ENCODE results near the gene NKTR.
A peak's percentile ranks its signal among the peaks of the same experiment; 100 is the strongest.
"Not testable (repeated sequence)": the region's sequence is repeated elsewhere in the genome, so short reads cannot be mapped to it uniquely, and the experiment has no call there.

Gene NKTR

DNA sequence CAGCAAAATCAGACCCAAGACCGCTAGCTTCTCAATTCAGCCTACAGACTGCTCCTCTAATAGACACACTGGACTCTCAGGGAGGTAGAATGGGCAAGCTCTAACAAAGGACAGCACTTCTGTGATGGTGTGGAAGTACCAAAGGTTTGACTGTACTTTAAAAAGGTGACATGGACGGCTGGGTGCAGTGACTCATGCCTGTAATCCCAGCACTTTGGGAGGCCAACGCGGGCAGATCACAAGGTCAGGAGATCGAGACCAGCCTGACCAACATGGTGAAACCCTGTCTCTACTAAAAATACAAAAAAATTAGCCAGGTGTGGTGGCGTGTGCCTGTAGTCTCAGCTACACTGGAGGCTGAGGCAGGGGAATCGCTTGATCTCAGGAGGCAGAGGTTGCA, 3.4 kb upstream of the NKTR start:
- DNase-seq, result not testable (repeated sequence)

DNA sequence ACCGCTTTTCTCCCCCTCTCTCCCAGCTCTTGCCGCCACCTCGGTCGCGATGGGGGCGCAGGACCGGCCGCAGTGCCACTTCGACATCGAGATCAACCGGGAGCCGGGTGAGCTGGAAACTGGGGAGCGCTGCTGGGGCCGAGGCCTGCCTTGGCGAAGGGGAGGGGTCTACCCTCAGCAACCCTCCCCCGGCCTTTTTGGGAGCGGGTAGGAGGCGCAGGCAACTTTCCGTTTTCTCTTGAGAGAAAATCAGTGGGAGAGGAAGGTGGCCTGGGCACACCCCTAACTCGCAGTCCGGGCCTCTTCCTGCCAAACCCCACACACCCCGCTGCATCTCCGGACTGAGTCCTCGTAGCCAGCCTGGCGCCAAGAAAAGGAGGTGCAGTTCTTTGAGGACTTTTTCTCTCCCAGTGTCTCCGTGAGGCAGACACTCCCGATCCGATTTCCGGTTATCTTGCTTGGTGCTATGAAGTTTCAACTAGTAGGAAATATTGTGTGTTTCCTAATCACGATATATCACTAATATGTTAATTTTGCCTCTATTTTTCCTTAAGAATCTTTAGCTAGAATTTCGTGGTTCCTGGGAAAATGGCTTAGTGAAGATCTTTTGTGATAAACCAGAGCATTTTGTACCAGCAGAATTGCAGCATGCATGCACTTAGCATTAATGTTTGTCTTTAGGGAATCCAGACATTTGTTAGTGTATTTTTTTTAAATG, 631 bp downstream of the NKTR start:
- DNase-seq, result peak; percentile 58

DNA sequence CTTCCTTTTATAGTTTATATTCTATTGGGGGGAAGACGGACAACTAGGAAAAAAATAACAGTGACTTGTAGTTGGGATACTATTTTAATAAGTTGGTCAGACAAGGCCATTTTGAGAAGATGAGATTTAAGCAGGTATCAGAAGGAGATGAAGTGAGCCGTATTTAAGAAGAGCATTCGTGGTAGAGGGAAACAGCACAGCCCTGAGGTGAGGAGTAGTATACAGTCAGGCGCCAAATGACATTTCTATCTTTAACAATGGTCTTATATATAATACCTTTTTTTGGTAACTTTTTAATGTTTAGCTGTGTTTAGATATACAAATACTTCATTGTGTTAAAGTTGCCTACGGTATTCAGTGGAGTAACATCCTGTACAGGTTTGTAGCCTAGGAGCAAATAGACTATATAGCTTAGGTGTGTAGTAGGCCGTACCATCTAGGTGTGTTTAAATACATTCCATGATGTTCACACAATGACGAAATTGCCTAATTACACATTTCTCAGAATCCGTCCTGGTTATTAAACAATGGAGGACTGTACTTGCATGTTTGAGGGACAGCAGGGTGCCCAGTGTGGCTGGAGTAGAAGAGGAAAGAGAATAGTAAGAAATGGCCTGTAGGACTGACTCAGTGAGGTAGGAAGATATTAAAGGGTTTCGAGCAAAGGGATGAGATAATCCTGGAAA, 1.6 kb downstream of the NKTR start:
- DNase-seq, result peak; percentile 23

DNA sequence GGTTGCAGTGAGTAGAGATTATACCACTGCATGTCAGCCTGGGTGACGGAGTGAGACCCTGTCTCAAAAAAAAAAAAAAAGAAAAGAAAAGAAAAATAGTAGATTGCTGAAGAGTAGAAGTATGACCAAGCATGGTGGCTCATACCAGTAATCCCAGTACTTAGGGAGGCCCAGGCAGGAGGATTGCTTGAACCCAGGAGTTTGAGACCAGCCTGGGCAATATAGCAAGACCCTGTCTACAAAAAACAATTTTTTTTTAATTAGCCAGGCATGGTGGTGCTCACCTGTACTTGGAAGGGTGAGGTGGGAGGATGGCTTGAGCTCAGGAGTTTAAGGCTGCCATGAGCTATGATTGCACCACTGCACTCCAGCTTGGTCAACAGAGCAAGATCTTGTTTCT, 2.5 kb downstream of the NKTR start:
- DNase-seq, result no peak

DNA sequence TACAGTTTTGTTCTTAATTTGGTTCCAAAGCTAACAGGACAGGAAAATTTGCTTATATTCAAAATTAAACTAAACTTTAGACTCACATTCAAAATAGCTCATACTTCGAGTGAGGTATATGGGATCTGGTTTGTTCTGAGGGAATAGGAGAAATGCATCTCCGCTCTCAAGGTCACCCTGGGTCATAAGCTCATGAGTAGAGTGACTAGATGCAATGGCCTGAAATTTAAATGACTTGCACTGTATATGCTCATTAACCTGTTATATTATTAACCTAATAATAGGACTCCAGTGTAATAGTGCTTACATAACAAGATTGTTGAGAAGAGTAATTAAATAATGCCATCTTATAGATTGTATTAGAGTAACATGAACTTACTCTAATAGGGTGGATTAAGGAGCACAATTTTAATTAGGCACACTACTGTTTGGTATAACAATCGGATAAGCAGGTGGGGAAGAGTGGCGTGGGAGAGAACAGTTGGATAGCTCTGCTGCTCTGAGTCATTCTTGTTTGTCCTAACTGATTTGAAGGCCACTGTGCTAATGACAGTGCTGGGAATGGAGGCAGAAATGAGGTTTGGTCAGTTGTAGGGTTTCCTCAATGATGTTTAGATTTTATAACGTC, 5.2 kb downstream of the NKTR start:
- DNase-seq, result no peak

DNA sequence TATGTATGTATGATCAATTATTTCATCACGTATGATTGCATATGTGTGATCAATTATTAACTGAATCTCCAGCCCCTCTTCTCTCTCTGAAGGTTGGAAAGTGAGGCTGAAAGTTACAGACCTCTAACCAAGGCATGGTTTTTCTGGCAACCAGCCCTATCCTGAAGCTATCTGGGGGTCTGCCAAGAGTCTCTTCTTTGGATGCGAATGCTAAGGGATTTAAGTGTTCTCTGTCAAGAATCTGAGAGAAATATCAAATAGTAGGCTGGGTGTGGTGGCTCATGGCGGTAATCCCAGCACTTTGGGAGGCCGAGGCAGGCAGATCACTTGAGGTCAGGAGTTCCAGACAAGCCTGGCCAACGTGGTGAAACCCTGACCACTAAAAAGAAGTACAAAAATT, 8.1 kb downstream of the NKTR start:
- DNase-seq, result no peak

DNA sequence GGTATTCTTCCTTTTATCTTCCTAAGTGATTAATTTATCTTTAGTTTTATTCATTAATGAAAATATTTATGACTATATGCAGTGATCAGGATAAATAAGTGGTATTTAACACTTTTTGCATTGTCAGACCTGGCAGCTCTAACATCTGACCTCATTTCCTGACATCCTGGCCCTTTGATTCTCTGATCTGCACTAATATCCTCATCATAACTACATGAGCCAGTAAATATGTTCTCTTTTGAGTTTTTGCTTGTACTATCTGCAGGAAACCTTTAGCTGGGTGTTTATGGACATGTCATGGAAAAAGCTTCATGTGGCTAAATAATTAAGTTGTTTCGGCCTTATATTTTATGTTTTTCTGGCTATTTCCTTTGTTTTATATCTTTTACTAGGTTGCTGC, 10.5 kb downstream of the NKTR start:
- DNase-seq, result no peak

DNA sequence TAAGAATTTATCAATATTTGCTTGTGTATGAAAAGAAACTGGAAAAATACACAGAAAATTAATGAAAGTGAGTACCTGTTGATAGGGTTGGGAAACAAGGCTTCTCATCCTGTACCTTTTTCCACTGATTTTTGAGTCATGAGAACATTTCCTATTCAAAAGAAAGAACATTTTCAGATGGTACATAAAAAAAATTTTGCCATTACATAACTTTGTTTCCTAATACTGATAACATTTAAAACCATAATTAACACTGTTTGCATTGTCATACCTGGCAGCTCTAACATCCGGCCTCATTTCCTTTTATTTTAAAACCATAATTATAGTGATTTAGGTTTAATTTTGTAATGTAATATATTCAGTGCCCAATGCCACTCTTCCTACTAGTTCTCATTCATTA, 11.7 kb downstream of the NKTR start:
- DNase-seq, result no peak

DNA sequence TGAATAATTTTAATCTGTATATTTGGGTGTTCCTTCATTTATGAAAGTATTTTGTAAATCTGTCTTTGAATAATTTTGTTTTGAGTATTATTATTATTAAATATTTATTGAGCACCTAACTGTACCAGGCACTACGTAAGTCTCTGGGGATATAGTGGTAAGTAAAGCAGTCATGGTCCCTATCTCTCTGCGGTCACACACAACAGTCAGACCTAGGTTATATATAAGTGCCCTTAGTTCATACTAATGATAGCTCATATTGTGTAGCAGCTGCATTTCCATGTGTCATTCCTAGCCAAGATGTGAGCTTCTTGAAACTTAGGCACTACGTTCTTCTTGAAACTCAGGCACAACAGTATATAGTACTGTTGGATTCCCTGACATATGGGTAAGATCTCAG, 12.4 kb downstream of the NKTR start:
- DNase-seq, result no peak

DNA sequence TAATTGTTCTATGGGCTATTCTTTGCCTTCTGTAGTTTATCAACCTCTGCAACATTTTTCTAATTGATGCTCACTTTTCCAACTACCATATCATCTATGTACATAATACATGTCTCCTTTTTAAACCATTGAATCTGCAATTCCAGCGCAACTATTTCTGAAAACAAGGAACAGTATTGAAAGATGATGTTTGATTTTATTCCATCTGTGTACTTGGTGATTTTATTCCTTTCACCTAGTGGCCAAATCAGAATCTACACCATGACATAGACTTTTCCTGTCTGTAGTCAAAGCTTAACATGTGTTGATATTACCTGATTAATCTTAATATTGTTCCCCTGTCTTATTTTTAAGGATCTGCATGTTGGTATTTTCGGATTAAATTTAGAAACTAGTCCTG, 13.0 kb downstream of the NKTR start:
- no peak for DNase-seq

DNA sequence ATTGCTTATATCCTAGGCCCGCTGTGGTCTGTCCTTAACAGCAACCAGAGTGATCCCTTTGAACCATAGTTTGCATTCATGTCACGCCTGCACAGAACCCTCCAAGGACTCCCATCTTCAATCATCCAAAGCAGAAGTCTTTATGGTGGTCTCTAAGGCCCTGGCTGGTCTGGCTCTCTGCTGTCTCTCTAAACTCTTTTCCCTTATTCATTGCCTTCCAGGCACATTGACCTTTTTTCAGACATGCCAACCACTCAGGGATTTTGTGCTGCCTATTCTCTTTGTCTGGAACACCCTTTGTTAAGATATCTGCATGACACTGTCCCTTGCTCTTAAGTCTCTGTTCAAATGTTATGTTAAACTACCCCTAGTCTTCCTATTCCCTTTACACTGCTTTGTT, 31.1 kb downstream of the NKTR start:
- DNase-seq, result no peak

DNA sequence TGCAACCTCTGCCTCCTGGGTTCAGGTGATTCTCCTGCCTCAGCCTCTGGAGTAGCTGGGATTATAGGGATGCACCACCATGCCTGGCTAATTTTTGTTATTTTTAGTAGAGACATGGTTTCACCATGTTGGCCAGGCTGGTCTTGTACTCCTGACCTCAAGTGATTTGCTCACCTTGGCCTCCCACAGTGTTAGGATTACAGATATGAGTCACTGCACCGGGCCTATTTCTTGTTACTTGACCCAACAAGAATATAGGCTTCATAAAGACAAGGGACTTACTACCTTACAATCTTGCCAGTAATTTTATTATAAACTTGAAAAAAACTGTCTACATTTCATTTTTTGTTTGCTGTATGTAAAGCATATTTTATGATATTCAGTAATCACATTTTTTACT, 31.7 kb downstream of the NKTR start:
- DNase-seq, result no peak

DNA sequence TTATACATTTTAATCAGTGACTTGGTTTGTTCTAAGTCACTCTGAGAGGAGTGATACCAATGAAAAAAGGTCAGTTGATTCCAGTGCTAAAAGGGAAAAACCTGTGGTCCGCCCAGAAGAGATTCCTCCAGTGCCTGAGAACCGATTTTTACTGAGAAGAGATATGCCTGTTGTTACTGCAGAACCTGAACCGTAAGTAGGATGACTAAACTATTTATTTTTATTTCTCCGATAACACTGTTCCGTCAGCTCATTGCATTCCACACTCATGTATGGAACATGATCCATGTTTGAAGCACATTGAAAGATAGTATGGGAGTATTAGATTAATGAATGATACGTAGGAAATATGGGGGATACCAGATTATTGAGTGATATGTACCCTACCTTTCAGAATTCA, 33.1 kb downstream of the NKTR start:
- DNase-seq, result no peak

DNA sequence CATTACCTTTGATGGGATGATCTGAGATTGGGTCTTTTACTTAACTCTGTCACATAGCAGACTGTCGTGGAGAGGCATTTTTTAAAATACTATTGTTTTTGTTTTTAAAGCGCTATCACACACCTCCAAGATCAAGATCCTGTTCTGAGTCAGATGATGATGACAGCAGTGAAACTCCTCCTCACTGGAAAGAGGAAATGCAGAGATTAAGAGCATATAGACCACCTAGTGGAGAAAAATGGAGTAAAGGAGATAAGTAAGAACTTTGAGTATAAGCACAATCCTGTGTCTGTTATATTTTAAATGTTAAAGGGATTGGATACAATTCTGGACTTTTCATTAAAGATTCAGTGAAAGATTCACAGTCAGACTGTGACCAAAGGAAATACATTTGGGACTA, 34.6 kb downstream of the NKTR start:
- peak; percentile 74 for DNase-seq

DNA sequence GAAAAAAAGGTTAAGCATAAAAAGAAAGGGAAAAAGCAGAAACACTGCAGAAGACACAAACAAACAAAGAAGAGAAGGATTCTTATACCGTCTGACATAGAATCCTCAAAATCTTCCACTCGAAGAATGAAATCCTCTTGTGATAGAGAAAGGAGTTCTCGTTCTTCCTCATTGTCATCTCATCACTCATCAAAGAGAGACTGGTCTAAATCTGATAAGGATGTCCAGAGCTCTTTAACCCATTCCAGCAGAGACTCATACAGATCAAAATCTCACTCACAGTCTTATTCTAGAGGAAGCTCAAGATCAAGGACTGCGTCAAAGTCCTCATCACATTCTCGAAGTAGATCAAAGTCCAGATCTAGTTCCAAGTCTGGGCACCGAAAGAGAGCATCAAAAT, 36.5 kb downstream of the NKTR start:
- DNase-seq, result no peak

DNA sequence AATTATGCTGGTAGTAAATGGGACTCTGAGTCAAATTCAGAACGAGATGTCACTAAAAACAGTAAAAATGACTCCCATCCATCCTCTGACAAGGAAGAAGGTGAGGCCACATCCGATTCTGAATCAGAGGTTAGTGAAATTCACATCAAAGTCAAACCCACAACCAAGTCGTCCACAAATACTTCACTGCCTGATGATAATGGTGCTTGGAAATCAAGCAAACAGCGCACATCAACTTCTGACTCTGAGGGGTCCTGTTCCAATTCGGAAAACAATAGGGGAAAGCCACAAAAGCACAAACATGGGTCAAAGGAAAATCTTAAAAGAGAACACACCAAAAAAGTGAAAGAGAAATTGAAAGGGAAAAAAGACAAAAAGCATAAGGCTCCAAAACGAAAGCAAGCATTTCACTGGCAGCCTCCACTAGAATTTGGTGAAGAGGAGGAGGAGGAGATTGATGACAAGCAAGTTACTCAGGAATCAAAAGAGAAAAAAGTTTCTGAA, 37.9 kb downstream of the NKTR start:
- DNase-seq, result peak; percentile 50

DNA sequence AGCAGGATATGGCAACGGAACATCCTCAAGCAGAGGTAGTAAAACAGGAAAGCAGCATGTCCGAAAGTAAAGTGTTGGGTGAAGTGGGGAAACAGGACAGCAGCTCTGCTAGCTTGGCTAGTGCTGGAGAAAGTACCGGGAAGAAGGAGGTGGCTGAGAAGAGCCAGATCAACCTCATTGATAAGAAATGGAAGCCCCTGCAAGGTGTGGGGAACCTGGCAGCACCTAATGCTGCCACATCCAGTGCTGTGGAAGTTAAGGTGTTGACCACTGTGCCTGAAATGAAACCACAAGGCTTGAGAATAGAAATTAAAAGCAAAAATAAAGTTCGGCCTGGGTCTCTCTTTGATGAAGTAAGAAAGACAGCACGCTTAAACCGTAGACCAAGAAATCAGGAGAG, 38.7 kb downstream of the NKTR start:
- no peak for DNase-seq

DNA sequence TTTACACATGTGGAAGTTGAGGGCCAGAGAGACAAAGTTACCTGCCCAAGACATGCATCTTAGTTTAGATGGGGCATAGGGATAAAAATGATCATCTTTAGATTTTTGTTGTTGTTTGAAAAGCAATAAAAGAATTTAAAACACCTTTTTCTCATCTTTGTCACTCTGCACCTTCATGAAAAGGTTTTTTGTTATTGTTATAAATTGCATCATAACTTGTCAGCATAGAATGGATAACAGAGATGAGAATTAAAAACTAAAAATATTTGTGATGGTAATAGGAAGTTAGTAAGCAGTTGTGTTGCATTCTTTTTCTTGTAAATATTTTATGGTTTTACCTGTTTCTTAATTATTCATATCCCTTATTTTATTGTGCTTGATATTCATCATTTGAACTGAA, 39.6 kb downstream of the NKTR start:
- DNase-seq, result no peak

DNA sequence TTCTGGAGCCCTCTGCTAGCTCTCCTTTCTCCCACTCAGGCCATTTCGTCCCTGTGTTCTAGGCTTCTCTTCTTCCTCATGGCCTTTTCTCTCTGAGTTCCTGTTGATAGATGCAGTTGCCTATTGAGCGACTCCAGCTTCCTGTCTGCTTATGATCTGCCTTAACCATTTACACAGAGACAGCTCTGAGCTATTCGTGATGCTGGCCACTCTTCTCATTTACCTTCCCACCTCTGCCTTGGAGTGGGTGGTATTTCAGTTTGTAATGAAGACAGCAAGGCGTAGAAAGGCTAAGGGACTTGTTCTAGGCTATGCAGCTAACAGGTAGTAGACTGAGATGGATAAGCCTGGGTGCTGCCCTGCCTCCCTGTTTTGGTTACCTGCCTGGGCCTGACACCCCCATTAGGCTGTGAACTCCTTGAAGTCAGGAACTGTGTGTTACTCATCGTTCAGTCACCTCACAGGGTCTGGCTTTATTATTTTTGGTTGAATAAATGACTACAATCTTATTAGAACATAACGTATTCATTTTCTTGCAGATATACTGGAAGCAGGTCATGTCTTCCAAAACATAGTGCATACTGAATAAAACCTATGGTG, 40.4 kb downstream of the NKTR start:
- no peak for DNase-seq

DNA sequence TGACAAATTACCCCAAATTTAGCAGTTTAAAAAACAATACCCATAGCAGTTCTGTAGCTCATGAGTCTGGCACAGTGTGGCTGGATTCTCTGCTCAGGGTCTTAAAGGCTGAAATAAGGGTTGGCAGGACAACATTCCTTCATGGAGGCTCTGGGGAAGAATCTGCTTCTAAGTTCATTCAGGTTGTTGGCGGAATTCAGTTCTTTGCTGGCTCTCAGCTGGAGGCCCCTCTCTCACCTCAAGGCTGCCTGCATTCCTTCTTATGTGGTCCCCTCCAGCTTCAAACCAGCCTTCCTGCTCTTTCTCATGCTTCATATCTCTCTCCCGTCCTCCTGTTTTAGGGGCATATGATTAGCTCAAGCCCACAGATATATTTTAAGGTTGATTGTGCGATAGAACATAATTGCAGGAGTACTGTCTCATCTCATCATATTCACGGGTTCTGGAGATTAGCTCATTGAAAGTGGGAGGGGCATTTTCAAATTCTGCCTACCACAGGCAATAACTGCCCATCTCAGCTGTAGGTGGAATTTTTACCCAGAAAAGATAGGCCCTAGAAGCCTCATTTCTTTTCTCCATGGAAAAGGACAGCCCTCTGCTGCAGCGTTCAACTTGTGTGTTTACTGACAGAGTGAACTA, 47.5 kb downstream of the NKTR start:
- no peak for DNase-seq

DNA sequence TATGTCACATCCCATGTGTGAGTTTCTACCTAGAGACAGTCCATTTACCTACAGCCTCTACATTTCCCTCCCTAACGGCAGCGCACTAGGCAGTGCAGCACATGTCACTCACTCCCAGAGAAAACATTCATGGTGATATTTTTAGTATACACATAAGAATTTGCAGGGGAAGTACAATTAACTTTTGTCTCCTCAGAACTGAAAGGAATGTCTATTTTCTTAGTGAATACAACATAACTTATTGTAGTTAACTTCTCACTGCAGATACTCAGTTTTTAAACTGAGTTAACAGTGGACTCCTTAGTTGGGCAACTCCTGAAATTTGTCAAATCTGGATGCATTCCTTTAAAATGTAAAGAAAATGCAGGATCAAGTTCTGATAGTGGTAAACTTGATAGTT, 48.5 kb downstream of the NKTR start:
- no peak for DNase-seq

DNA sequence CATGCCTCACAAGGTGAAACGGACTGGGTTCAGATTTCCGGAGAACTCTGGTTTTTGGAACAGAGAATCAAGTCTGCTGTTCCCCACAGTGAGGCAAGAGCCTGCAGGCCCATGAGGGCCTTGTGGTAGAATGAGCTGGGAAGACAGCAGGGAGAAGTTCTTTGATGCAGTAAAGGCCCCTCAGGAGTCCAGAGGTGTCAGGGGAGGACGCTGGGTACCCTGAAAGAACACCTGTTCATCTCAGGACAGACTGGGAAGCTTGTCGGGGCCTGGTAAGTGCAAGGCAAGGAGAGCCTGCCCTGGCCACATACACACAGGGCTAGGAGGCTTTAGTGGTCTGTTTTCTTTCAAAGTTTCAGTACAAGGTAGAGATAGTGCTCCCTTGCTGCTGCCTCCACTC, 49.3 kb downstream of the NKTR start:
- DNase-seq, result no peak

Measured in suppressor macrophage treated with lipopolysaccharide for 4 hours (primary cell).